Ishikawa (cell line): ENCODE results near the gene HABP2.

Experiments
- CEBPB ChIP-seq: IDR thresholded peaks from 2 replicates; pipeline ENCODE4 v1.6.1; 2012
- EP300 ChIP-seq: IDR thresholded peaks from 2 replicates; pipeline ENCODE4 v1.6.1; 2012; ENCODE audit warnings: borderline replicate concordance
- FOXM1 ChIP-seq: IDR thresholded peaks from 2 replicates; pipeline ENCODE4 v1.6.1; 2012; ENCODE audit warnings: low read depth, borderline replicate concordance
- RAD21 ChIP-seq: IDR thresholded peaks from 2 replicates; pipeline ENCODE4 v1.6.1; 2012; ENCODE audit warnings: low read depth
- TAF1 ChIP-seq: IDR thresholded peaks from 2 replicates; pipeline ENCODE4 v1.6.1; 2012; ENCODE audit warnings: low read depth, mild to moderate bottlenecking
- YY1 ChIP-seq: IDR thresholded peaks from 2 replicates; pipeline ENCODE4 v1.6.1; 2012; ENCODE audit warnings: low read depth
- TF ChIP-seq, protein P1 (sequence below): IDR thresholded peaks from 2 replicates; pipeline ENCODE4 v1.6.1; 2012; ENCODE audit warnings: low read depth, mild to moderate bottlenecking
- TF ChIP-seq, protein P2 (sequence below): IDR thresholded peaks from 2 replicates; pipeline ENCODE4 v1.6.1; 2012

- TF ChIP-seq YY1 (no peak), FOXM1 (no peak), RAD21 (no peak), CEBPB (no peak), EP300 (no peak), TAF1 (no peak)
- TF ChIP-seq, protein P1, sequence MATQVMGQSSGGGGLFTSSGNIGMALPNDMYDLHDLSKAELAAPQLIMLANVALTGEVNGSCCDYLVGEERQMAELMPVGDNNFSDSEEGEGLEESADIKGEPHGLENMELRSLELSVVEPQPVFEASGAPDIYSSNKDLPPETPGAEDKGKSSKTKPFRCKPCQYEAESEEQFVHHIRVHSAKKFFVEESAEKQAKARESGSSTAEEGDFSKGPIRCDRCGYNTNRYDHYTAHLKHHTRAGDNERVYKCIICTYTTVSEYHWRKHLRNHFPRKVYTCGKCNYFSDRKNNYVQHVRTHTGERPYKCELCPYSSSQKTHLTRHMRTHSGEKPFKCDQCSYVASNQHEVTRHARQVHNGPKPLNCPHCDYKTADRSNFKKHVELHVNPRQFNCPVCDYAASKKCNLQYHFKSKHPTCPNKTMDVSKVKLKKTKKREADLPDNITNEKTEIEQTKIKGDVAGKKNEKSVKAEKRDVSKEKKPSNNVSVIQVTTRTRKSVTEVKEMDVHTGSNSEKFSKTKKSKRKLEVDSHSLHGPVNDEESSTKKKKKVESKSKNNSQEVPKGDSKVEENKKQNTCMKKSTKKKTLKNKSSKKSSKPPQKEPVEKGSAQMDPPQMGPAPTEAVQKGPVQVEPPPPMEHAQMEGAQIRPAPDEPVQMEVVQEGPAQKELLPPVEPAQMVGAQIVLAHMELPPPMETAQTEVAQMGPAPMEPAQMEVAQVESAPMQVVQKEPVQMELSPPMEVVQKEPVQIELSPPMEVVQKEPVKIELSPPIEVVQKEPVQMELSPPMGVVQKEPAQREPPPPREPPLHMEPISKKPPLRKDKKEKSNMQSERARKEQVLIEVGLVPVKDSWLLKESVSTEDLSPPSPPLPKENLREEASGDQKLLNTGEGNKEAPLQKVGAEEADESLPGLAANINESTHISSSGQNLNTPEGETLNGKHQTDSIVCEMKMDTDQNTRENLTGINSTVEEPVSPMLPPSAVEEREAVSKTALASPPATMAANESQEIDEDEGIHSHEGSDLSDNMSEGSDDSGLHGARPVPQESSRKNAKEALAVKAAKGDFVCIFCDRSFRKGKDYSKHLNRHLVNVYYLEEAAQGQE, result no peak
- TF ChIP-seq, protein P2, sequence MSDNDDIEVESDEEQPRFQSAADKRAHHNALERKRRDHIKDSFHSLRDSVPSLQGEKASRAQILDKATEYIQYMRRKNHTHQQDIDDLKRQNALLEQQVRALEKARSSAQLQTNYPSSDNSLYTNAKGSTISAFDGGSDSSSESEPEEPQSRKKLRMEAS, result no peak
Measured at GRCh38 chr10:113562069-113562468, 9.2 kb downstream of the HABP2 start.
